ENCODE data around the gene MACROD2. TPM values are rescaled to one million over a fixed set of nuclear protein-coding genes. Genes with fewer than 3 reads are reported as not detected.

The MACROD2 gene
- total and polyA plus RNA-seq, 2 of the 4 experiments (the other 2 are of a cell fraction), result not detected

DNA sequence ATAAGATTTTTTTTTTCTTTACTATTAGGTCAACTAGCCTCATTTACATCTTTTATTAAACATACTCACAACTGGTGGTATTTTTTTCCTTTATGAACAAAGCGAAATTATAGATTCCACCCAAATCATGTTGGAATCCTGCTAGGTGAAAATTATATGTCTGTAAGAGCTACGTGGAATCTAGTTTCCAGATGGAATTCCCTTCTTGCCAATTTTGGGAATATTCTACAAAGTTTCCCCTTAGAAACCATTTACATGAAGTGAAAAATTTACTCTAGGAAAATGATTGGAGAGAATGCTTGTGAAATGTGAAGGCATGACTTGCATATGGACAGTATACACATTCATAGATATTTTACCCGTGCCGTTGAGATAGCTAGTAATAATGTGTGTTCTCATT, 1466.6 kb downstream of the MACROD2 start:
- H3K27ac ChIP-seq (ENCODE audit: insufficient read depth, low read length), result no peak overlapping the region
- ChIA-PET CTCF (no interaction called here), POLR2A (ENCODE audit: unreplicated experiment) (no interaction called here)
- no peak overlapping the region for H3K14ac ChIP-seq (replicated peaks; ENCODE audit: low read depth, low read length)
- no peak overlapping the region for H3K9ac ChIP-seq (ENCODE audit: low read depth, low read length)
- H2BK15ac ChIP-seq (ENCODE audit: low read depth, low read length), result no peak overlapping the region
- no CpG with 5 or more reads among the region's 4 CpGs for WGBS, 2 experiments (ENCODE audit: extremely low coverage in 2 of 2, insufficient read length in 1 of 2)
- H2AK5ac ChIP-seq (ENCODE audit: low read depth, low read length), result no peak overlapping the region
- no peak overlapping the region for H4K91ac ChIP-seq (ENCODE audit: insufficient read depth, low read depth, low read length)
- BruUV-seq (replicated peaks), result no TSS peak
- no peak overlapping the region for H2AK9ac ChIP-seq (replicated peaks; ENCODE audit: low read depth, low read length, poor library complexity)
- no peak overlapping the region for H3K18ac ChIP-seq (ENCODE audit: low read depth, low read length)
- no peak overlapping the region for H3K56ac ChIP-seq (ENCODE audit: extremely low read depth, insufficient read depth, low read length)
- no peak overlapping the region for H3K4me3 ChIP-seq (ENCODE audit: insufficient read depth, low read depth, low read length)
- intact Hi-C loops (cut with micrococcal nuclease), result no loop called here
- H4K5ac ChIP-seq (ENCODE audit: low read depth, low read length), result no peak overlapping the region
- no peak overlapping the region for H3K4ac ChIP-seq (ENCODE audit: low read depth, low read length)
- H3K36me3 ChIP-seq (ENCODE audit: control insufficient read depth, insufficient read depth, low read length), result no peaks in the 10 kb centered on the region
- no peak overlapping the region for H2BK5ac ChIP-seq (ENCODE audit: low read depth, low read length, poor library complexity, severe bottlenecking)
- no peak overlapping the region for H2AFZ ChIP-seq (replicated peaks; ENCODE audit: low read length, poor library complexity)
- TF ChIP-seq MAZ (IDR thresholded peaks at IDR 0.05; ENCODE audit: borderline replicate concordance, low read depth, low read length) (no peak), SMC3 (IDR thresholded peaks at IDR 0.05; ENCODE audit: low read depth, low read length) (no peak), MXI1 (IDR thresholded peaks at IDR 0.05; ENCODE audit: borderline replicate concordance, low read depth, low read length) (no peak), FOS (IDR thresholded peaks at IDR 0.05; ENCODE audit: low read depth, low read length) (no peak), NFE2L2 (IDR thresholded peaks at IDR 0.05; ENCODE audit: low read depth, low read length) (no peak), RCOR1 (IDR thresholded peaks at IDR 0.05; ENCODE audit: insufficient replicate concordance, low read length) (no peak), MAFK (IDR thresholded peaks at IDR 0.05; ENCODE audit: low read depth, low read length) (no peak), POLR2A (IDR thresholded peaks at IDR 0.05; ENCODE audit: low read depth, low read length) (no peak), CHD1 (IDR thresholded peaks at IDR 0.05; ENCODE audit: low read depth, low read length) (no peak)
- TF ChIP-seq, protein P1, sequence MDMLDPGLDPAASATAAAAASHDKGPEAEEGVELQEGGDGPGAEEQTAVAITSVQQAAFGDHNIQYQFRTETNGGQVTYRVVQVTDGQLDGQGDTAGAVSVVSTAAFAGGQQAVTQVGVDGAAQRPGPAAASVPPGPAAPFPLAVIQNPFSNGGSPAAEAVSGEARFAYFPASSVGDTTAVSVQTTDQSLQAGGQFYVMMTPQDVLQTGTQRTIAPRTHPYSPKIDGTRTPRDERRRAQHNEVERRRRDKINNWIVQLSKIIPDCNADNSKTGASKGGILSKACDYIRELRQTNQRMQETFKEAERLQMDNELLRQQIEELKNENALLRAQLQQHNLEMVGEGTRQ (IDR thresholded peaks at IDR 0.05; ENCODE audit: low read depth, low read length), result no peak
- H3K4me2 ChIP-seq (ENCODE audit: low read depth, low read length), result no peak overlapping the region
- no peak overlapping the region for H2BK20ac ChIP-seq (ENCODE audit: low read depth, low read length)
- no peaks in the 10 kb centered on the region for H3K9me1 ChIP-seq (ENCODE audit: insufficient read depth, low read length)
- no peak for ATAC-seq (ENCODE audit: low read depth)
- H3K79me1 ChIP-seq (ENCODE audit: low read depth in 1 of 2, low read length in 2 of 2), result no peaks in the 10 kb centered on the region
- dilution Hi-C loops (cut with HindIII; ENCODE audit: low sequenced_read_pairs, unreplicated experiment), result no loop called here
- H3K9me3 ChIP-seq (ENCODE audit: control insufficient read depth, insufficient read depth, low read length), result no peaks in the 10 kb centered on the region; the same call in 1 of the 2 replicates
- no peak overlapping the region for H2BK120ac ChIP-seq (ENCODE audit: low read depth, low read length)
- no peaks in the 10 kb centered on the region for H3K4me1 ChIP-seq (ENCODE audit: control insufficient read depth, insufficient read depth, low read length)
- no peaks in the 10 kb centered on the region for H4K20me1 ChIP-seq (ENCODE audit: insufficient read depth, low read length)
- H3K27me3 ChIP-seq (ENCODE audit: control insufficient read depth, insufficient read depth, low read length), result no peaks in the 10 kb centered on the region
- H3K23ac ChIP-seq (ENCODE audit: low read depth, low read length), result no peak overlapping the region
- in situ Hi-C loops (cut with MboI; ENCODE audit: low sequenced_read_pairs), result no loop called here
- DNase-seq, result no peak
- H4K8ac ChIP-seq (ENCODE audit: low read depth in 2 of 2, low read length in 2 of 2), result no peak overlapping the region

All from IMR-90 (cell line).